ENCODE data around the gene PDCD7. TPM values are rescaled to one million over a fixed set of nuclear protein-coding genes. Genes with fewer than 3 reads are reported as not detected.

The PDCD7 gene
- total and polyA plus RNA-seq, 2 of the 13 experiments (the other 11 are each of a cell fraction or from before 2014, with no cell fraction given), result 10.1 to 14.7 TPM

- TF ChIP-seq, protein P1, sequence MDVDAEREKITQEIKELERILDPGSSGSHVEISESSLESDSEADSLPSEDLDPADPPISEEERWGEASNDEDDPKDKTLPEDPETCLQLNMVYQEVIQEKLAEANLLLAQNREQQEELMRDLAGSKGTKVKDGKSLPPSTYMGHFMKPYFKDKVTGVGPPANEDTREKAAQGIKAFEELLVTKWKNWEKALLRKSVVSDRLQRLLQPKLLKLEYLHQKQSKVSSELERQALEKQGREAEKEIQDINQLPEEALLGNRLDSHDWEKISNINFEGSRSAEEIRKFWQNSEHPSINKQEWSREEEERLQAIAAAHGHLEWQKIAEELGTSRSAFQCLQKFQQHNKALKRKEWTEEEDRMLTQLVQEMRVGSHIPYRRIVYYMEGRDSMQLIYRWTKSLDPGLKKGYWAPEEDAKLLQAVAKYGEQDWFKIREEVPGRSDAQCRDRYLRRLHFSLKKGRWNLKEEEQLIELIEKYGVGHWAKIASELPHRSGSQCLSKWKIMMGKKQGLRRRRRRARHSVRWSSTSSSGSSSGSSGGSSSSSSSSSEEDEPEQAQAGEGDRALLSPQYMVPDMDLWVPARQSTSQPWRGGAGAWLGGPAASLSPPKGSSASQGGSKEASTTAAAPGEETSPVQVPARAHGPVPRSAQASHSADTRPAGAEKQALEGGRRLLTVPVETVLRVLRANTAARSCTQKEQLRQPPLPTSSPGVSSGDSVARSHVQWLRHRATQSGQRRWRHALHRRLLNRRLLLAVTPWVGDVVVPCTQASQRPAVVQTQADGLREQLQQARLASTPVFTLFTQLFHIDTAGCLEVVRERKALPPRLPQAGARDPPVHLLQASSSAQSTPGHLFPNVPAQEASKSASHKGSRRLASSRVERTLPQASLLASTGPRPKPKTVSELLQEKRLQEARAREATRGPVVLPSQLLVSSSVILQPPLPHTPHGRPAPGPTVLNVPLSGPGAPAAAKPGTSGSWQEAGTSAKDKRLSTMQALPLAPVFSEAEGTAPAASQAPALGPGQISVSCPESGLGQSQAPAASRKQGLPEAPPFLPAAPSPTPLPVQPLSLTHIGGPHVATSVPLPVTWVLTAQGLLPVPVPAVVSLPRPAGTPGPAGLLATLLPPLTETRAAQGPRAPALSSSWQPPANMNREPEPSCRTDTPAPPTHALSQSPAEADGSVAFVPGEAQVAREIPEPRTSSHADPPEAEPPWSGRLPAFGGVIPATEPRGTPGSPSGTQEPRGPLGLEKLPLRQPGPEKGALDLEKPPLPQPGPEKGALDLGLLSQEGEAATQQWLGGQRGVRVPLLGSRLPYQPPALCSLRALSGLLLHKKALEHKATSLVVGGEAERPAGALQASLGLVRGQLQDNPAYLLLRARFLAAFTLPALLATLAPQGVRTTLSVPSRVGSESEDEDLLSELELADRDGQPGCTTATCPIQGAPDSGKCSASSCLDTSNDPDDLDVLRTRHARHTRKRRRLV (CRISPR knock-in tag; IDR thresholded peaks at IDR 0.05), result no peak
- no peak for TF ChIP-seq NFE2L1 (CRISPR knock-in tag; IDR thresholded peaks at IDR 0.05; ENCODE audit: borderline replicate concordance)
- TF ChIP-seq ZNF333 (CRISPR knock-in tag; IDR thresholded peaks at IDR 0.05; ENCODE audit: borderline replicate concordance), result no peak
- TF ChIP-seq GATAD2A (CRISPR knock-in tag; IDR thresholded peaks at IDR 0.05), result no peak
- TF ChIP-seq PTBP1 (IDR thresholded peaks at IDR 0.05; ENCODE audit: low read depth, low read length, poor library complexity, severe bottlenecking), result no peak
- 0 out of 2 replicates have a peak, but pooled peaks have one; percentile 37 for TF ChIP-seq PHF21A (CRISPR knock-in tag; IDR thresholded peaks at IDR 0.05)
- no peak for TF ChIP-seq ZNF772 (CRISPR knock-in tag; IDR thresholded peaks at IDR 0.05)
- no peak for TF ChIP-seq CTCF (CRISPR knock-in tag; IDR thresholded peaks at IDR 0.05)
- TF ChIP-seq, protein P2, sequence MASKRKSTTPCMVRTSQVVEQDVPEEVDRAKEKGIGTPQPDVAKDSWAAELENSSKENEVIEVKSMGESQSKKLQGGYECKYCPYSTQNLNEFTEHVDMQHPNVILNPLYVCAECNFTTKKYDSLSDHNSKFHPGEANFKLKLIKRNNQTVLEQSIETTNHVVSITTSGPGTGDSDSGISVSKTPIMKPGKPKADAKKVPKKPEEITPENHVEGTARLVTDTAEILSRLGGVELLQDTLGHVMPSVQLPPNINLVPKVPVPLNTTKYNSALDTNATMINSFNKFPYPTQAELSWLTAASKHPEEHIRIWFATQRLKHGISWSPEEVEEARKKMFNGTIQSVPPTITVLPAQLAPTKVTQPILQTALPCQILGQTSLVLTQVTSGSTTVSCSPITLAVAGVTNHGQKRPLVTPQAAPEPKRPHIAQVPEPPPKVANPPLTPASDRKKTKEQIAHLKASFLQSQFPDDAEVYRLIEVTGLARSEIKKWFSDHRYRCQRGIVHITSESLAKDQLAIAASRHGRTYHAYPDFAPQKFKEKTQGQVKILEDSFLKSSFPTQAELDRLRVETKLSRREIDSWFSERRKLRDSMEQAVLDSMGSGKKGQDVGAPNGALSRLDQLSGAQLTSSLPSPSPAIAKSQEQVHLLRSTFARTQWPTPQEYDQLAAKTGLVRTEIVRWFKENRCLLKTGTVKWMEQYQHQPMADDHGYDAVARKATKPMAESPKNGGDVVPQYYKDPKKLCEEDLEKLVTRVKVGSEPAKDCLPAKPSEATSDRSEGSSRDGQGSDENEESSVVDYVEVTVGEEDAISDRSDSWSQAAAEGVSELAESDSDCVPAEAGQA (IDR thresholded peaks at IDR 0.05; ENCODE audit: low read depth), result no peak
- TF ChIP-seq, protein P2 (CRISPR knock-in tag; IDR thresholded peaks at IDR 0.05; ENCODE audit: borderline replicate concordance), result no peak
- no peak for TF ChIP-seq SMYD3 (CRISPR knock-in tag; IDR thresholded peaks at IDR 0.05)
- TF ChIP-seq, protein P3, sequence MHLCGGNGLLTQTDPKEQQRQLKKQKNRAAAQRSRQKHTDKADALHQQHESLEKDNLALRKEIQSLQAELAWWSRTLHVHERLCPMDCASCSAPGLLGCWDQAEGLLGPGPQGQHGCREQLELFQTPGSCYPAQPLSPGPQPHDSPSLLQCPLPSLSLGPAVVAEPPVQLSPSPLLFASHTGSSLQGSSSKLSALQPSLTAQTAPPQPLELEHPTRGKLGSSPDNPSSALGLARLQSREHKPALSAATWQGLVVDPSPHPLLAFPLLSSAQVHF (CRISPR knock-in tag; IDR thresholded peaks at IDR 0.05), result no peak
- no peak for TF ChIP-seq PRMT3 (CRISPR knock-in tag; IDR thresholded peaks at IDR 0.05; ENCODE audit: borderline replicate concordance, low read depth)
- no peak for TF ChIP-seq JARID2 (CRISPR knock-in tag; IDR thresholded peaks at IDR 0.05; ENCODE audit: insufficient replicate concordance)
- TF ChIP-seq NR2F2 (IDR thresholded peaks at IDR 0.05; ENCODE audit: borderline replicate concordance, low read depth), result no peak
- TF ChIP-seq, protein P4, sequence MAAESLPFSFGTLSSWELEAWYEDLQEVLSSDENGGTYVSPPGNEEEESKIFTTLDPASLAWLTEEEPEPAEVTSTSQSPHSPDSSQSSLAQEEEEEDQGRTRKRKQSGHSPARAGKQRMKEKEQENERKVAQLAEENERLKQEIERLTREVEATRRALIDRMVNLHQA (CRISPR knock-in tag; IDR thresholded peaks at IDR 0.05), result no peak
- TF ChIP-seq ZNF317 (CRISPR knock-in tag; IDR thresholded peaks at IDR 0.05), result no peak
Measured at GRCh38 chr15:65088643-65089021, 45.0 kb downstream of the PDCD7 start (continued).

Data from HepG2 (cell line).